ENCODE results near the gene GGT6. TPM values are rescaled to one million over a fixed set of nuclear protein-coding genes. Genes with fewer than 3 reads are reported as not detected.
A peak's percentile ranks its signal among the peaks of the same experiment; 100 is the strongest.

The GGT6 gene
- total and polyA plus RNA-seq, 4 donors: 0.15 TPM; not detected in 3

- Histone ChIP-seq H3K9me3 (ENCODE audit: control insufficient read depth, insufficient read depth, low read length) (no peaks in the 10 kb centered on the region), H3K4me3 (ENCODE audit: low read depth, low read length) (peak overlapping the region; percentile 37), H3K36me3 (ENCODE audit: control insufficient read depth, insufficient read depth, low read length) (peaks cover 2% of the 10 kb centered on the region), H3K27me3 (ENCODE audit: control insufficient read depth, insufficient read depth, low read length) (peaks cover 16% of the 10 kb centered on the region), H3K4me1 (ENCODE audit: control insufficient read depth, insufficient read depth, low read length) (peaks cover 18% of the 10 kb centered on the region), H3K27ac (ENCODE audit: low read depth, low read length) (no peak overlapping the region)
- WGBS (ENCODE audit: insufficient coverage): 60% methylated on average over 7 of the region's 7 CpGs
- DNase-seq (ENCODE audit: low read depth in 4 of 6, low spot score in 6 of 6): no peak
These were observed 25.2 kb upstream of the GGT6 start for GRCh38 chr17:4585638-4585994.

GRCh38 chr17:4584917-4585637 is 24.7 kb upstream of the GGT6 start:
- peaks cover 2% of the 10 kb centered on the region for H3K36me3 ChIP-seq (ENCODE audit: control insufficient read depth, insufficient read depth, low read length)
- DNase-seq (ENCODE audit: low read depth in 4 of 6, low spot score in 6 of 6): no peak

GRCh38 chr17:4584101-4584916 is 23.9 kb upstream of the GGT6 start, which contains the start of gene SMTNL2:
SMTNL2 (plus strand) TSS chr17:4584529; CDS start chr17:4584606, 77 bp downstream.
- no peaks in the 10 kb centered on the region for H3K9me3 ChIP-seq (ENCODE audit: control insufficient read depth, insufficient read depth, low read length)
- H3K27me3 ChIP-seq (ENCODE audit: control insufficient read depth, insufficient read depth, low read length): peaks cover 16% of the 10 kb centered on the region
- peaks cover 2% of the 10 kb centered on the region for H3K36me3 ChIP-seq (ENCODE audit: control insufficient read depth, insufficient read depth, low read length)
- H3K4me1 ChIP-seq (ENCODE audit: control insufficient read depth, insufficient read depth, low read length): peaks cover 18% of the 10 kb centered on the region
- H3K27ac ChIP-seq (ENCODE audit: low read depth, low read length): no peak within 1 kb of the TSS
- peak in 2 of 6 donors; percentile 70 to 75 for DNase-seq (ENCODE audit: low read depth in 4 of 6, low spot score in 6 of 6)
- H3K4me3 ChIP-seq (ENCODE audit: low read depth, low read length): peak within 1 kb of the TSS; percentile 62
- WGBS (ENCODE audit: insufficient coverage): under 1% methylated on average over 100 of the region's 100 CpGs

More at GRCh38 chr17:4584917-4585637, 24.7 kb upstream of the GGT6 start:
- Histone ChIP-seq H3K27me3 (ENCODE audit: control insufficient read depth, insufficient read depth, low read length) (peaks cover 16% of the 10 kb centered on the region), H3K4me3 (ENCODE audit: low read depth, low read length) (peak overlapping the region; percentile 37), H3K4me1 (ENCODE audit: control insufficient read depth, insufficient read depth, low read length) (peaks cover 18% of the 10 kb centered on the region), H3K27ac (ENCODE audit: low read depth, low read length) (no peak overlapping the region), H3K9me3 (ENCODE audit: control insufficient read depth, insufficient read depth, low read length) (no peaks in the 10 kb centered on the region)
- 4% methylated on average over 52 of the region's 57 CpGs for WGBS (ENCODE audit: insufficient coverage)

GRCh38 chr17:4583782-4584100 is 23.4 kb upstream of the GGT6 start:
- Histone ChIP-seq H3K4me1 (ENCODE audit: control insufficient read depth, insufficient read depth, low read length) (peaks cover 18% of the 10 kb centered on the region), H3K27ac (ENCODE audit: low read depth, low read length) (no peak overlapping the region), H3K27me3 (ENCODE audit: control insufficient read depth, insufficient read depth, low read length) (peaks cover 16% of the 10 kb centered on the region), H3K36me3 (ENCODE audit: control insufficient read depth, insufficient read depth, low read length) (no peaks in the 10 kb centered on the region), H3K4me3 (ENCODE audit: low read depth, low read length) (peak overlapping the region; percentile 62), H3K9me3 (ENCODE audit: control insufficient read depth, insufficient read depth, low read length) (no peaks in the 10 kb centered on the region)
- 31% methylated on average over 6 of the region's 12 CpGs for WGBS (ENCODE audit: insufficient coverage)
- DNase-seq (ENCODE audit: low read depth in 4 of 6, low spot score in 6 of 6): peak in 2 of 6 donors; percentile 74 to 89

GRCh38 chr17:4583206-4583605 is 22.8 kb upstream of the GGT6 start:
- Histone ChIP-seq H3K27ac (ENCODE audit: low read depth, low read length) (no peak overlapping the region), H3K4me3 (ENCODE audit: low read depth, low read length) (no peak overlapping the region), H3K36me3 (ENCODE audit: control insufficient read depth, insufficient read depth, low read length) (no peaks in the 10 kb centered on the region), H3K27me3 (ENCODE audit: control insufficient read depth, insufficient read depth, low read length) (peaks cover 16% of the 10 kb centered on the region), H3K4me1 (ENCODE audit: control insufficient read depth, insufficient read depth, low read length) (peaks cover 18% of the 10 kb centered on the region), H3K9me3 (ENCODE audit: control insufficient read depth, insufficient read depth, low read length) (no peaks in the 10 kb centered on the region)
- no peak for DNase-seq (ENCODE audit: low read depth in 4 of 6, low spot score in 6 of 6)
- 83% methylated on average over 2 of the region's 3 CpGs for WGBS (ENCODE audit: insufficient coverage)

GRCh38 chr17:4582691-4583090 is 22.3 kb upstream of the GGT6 start:
- no peak for DNase-seq (ENCODE audit: low read depth in 4 of 6, low spot score in 6 of 6)
- peaks cover 16% of the 10 kb centered on the region for H3K27me3 ChIP-seq (ENCODE audit: control insufficient read depth, insufficient read depth, low read length)
- H3K36me3 ChIP-seq (ENCODE audit: control insufficient read depth, insufficient read depth, low read length): no peaks in the 10 kb centered on the region
- H3K27ac ChIP-seq (ENCODE audit: low read depth, low read length): no peak overlapping the region
- peaks cover 18% of the 10 kb centered on the region for H3K4me1 ChIP-seq (ENCODE audit: control insufficient read depth, insufficient read depth, low read length)
- no peak overlapping the region for H3K4me3 ChIP-seq (ENCODE audit: low read depth, low read length)
- 89% methylated on average over 6 of the region's 8 CpGs for WGBS (ENCODE audit: insufficient coverage)
- no peaks in the 10 kb centered on the region for H3K9me3 ChIP-seq (ENCODE audit: control insufficient read depth, insufficient read depth, low read length)

GRCh38 chr17:4582101-4582501 is 21.7 kb upstream of the GGT6 start:
- Histone ChIP-seq H3K27ac (ENCODE audit: low read depth, low read length) (no peak overlapping the region), H3K4me1 (ENCODE audit: control insufficient read depth, insufficient read depth, low read length) (peaks cover 23% of the 10 kb centered on the region), H3K9me3 (ENCODE audit: control insufficient read depth, insufficient read depth, low read length) (no peaks in the 10 kb centered on the region), H3K4me3 (ENCODE audit: low read depth, low read length) (no peak overlapping the region), H3K36me3 (ENCODE audit: control insufficient read depth, insufficient read depth, low read length) (no peaks in the 10 kb centered on the region), H3K27me3 (ENCODE audit: control insufficient read depth, insufficient read depth, low read length) (peaks cover 16% of the 10 kb centered on the region)
- no peak for DNase-seq (ENCODE audit: low read depth in 4 of 6, low spot score in 6 of 6)
- 53% methylated on average over 7 of the region's 7 CpGs for WGBS (ENCODE audit: insufficient coverage)

GRCh38 chr17:4580291-4580690 is 19.9 kb upstream of the GGT6 start:
- H3K36me3 ChIP-seq (ENCODE audit: control insufficient read depth, insufficient read depth, low read length): no peaks in the 10 kb centered on the region
- no peak overlapping the region for H3K27ac ChIP-seq (ENCODE audit: low read depth, low read length)
- H3K9me3 ChIP-seq (ENCODE audit: control insufficient read depth, insufficient read depth, low read length): no peaks in the 10 kb centered on the region
- peaks cover 32% of the 10 kb centered on the region for H3K4me1 ChIP-seq (ENCODE audit: control insufficient read depth, insufficient read depth, low read length)
- no peak overlapping the region for H3K4me3 ChIP-seq (ENCODE audit: low read depth, low read length)
- WGBS (ENCODE audit: insufficient coverage): 74% methylated on average over 5 of the region's 7 CpGs
- H3K27me3 ChIP-seq (ENCODE audit: control insufficient read depth, insufficient read depth, low read length): peaks cover 12% of the 10 kb centered on the region
- DNase-seq (ENCODE audit: low read depth in 4 of 6, low spot score in 6 of 6): no peak

- DNase-seq (ENCODE audit: low read depth in 4 of 6, low spot score in 6 of 6): no peak
- no peak overlapping the region for H3K27ac ChIP-seq (ENCODE audit: low read depth, low read length)
- no peaks in the 10 kb centered on the region for H3K36me3 ChIP-seq (ENCODE audit: control insufficient read depth, insufficient read depth, low read length)
- H3K4me1 ChIP-seq (ENCODE audit: control insufficient read depth, insufficient read depth, low read length): peaks cover 28% of the 10 kb centered on the region
- H3K27me3 ChIP-seq (ENCODE audit: control insufficient read depth, insufficient read depth, low read length): peaks cover 7% of the 10 kb centered on the region
- H3K9me3 ChIP-seq (ENCODE audit: control insufficient read depth, insufficient read depth, low read length): no peaks in the 10 kb centered on the region
- WGBS (ENCODE audit: insufficient coverage): 94% methylated on average over 8 of the region's 11 CpGs
- no peak overlapping the region for H3K4me3 ChIP-seq (ENCODE audit: low read depth, low read length)
These were observed 19.3 kb upstream of the GGT6 start for GRCh38 chr17:4579678-4580077.
